RKO (cell line): Measurements from ENCODE around the gene MYH6.

Source experiments
- DNase-seq: peaks from one replicate; pipeline ENCODE4 v3.0.0-alpha.2; 2016; ENCODE audit warnings: low spot score

MYH6 gene

DNA sequence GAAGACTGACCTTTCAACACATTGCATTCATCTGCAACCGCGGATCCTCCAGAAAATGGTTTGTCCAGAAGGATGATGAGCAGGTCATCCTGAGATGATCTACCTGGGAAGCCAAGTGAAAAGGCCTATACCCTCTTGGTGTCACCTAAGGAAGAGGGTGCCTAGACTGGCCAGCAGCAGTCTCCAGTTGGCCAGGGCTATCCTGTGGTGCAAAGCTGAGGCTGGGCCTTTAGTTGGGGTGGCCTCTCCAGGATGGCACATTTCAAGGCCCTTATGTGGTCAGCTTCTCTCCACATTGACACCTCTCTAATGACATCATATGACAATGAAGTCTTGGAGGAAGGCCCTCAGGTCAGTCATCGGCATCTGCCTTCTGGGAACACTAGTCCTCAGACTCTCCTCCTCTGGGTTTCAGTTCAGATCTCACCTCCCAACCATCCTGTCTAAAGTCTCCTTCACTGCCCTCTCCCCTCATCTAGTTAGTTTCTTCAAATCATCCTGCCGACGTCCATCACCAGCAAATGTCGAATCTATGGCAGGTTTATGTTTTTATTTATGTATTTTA is 52.1 kb downstream of the MYH6 start:
- no peak for DNase-seq

DNA sequence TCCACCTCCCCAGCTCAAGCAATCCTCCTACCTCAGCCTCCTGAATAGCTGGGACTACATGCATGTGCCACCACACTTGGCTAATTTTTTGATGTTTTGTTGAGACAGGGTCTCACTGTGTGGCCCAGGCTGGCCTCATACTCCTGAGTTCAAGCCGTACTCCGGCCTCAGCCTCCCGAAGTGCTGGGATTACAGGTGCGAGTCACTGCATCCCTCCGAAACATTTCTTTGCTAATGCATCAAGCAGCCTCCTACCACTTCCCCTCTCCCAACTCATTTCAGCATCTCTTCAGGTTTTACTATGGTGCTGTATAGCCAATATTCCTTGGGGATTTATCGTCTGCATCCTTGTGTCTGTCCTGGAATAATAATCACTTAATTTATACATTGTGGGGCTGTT is 53.1 kb downstream of the MYH6 start:
- DNase-seq = no peak

DNA sequence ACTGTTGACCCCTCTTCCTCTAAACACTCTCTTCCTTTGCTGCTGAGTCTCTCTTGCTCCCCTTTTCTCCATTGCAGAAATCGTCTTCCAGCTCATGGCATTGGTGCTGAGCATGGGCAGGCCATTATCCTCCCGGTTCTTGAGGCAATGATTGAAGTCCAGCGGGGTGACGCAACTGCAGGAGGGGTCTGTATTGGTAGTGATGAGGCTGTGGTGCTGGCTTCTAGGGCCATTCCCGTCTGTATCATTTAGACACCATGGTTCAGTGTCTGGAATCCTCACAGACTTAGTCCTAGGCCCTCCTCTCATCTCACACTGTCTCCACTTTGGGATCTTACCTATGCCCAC is 54.7 kb downstream of the MYH6 start:
- DNase-seq = no peak

DNA sequence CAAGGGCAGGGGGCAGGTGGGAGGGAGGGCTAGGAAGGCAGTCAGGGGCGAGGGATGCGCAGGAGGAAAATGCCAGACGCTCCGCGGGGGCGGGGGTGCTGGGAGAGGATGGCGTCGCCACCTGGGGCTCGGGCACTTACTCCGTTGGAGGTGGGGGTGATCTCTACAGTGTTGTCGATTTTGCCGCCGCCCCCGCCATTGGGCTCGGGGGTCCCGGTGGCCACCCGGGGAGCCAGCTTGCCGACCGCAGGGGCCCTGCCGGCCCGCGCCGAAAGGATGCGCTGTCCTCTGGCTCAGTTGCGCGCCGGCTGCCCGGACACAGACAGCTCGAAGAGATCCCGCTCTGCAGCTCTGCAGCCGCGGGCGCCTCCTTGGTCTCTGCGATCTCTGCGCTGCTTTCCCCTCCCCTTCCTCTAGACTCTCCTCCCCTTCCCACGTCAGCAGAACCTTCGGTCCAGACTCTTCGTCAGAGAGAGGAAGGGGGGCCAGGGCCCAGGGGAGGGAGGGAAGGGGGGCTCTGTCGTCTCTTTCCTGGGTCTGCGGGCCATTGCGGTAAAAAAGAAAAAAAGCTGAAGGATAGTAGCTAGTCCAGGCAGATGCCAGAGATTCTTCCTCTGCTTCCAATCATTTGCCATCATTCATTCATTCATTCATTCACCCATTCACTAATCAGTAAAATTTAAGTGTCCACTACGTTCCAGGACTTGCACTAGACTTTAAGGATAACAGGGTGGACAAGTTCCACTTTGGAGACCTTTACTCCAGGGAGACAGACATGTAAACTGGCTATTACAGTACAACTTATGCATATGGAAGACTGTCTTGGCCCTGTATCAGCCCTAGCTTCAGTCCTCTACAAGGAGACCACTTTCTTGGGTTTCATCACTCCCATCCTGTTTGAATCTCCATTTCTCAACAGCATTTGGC is 55.3 kb downstream of the MYH6 start, which contains the start of gene SLC22A17:
TSS of gene SLC22A17 (minus strand) at position 382 of the 927 bp plus-strand sequence.
- DNase-seq = no peak

DNA sequence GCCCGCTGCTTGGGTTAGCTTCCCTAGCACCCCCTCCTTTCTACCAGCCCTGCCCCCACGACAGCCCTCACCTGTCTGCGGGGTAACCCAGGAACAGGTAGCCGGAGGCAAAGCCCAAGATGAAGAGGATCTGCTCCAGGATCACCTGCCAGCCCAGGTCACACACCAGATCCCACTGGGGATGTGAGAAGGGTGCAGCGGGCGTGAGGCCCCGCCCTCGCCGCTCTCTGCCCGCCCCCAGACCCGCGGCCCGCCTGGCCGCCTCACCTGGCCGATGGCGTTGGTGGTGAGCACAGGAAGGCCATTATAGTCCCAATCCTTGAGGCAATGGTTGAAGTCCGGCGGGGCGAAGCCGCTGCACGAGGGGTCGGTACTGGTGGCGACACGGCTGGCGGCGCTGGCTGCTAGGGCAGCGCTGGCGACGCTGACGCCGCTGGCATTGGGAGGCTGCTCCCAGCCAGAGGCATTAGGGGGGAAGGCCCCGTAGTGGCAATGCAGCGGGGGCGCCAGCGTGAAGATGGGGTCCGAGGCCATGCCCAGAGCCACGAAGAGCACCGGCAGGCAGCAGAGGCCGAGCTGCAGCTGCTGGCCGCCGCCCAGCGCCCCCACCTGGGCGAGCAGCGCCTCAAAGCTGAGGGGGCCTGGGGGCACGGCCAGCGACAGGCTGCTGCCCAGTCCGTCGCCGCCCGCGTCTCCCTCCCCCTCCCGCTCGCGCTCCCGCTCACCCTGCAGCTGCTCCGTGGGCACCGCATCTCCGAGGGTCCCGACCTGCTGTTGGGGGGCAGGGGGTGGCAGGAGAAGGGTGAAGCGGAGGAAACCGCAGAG is 56.2 kb downstream of the MYH6 start:
- DNase-seq = no peak

DNA sequence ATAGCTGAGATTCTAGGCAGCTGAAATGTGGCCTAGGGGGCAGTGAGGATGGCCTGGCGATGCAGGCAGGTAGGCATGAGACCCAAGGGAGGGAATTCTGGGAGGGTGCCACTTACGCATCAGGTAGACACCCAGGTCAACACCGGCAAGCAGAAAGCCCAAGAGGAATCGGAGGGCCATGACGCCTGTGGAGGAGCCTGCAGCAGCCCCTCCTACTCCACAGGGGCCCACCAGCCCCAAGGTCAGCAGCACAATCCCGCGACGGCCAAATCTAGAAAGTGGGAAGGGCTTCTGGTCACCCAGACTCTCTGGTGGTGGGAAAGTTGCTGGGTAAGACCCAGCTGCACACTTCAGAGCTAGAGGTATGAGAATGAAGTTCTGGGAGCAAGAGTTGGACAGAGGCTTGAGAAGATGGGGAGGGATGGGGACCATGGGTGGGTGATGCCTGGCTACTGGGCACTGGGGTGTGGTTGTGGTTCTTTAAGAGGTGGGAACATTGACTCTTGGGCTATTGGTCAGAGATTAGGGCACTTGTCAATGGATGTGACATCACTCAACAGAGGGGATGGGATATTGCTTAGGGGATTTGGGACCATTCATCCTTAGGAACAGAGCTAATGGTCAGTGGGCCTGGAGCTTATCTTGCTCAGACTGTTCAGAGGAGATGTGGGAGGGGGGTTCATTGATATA is 58.8 kb downstream of the MYH6 start:
- no peak for DNase-seq

DNA sequence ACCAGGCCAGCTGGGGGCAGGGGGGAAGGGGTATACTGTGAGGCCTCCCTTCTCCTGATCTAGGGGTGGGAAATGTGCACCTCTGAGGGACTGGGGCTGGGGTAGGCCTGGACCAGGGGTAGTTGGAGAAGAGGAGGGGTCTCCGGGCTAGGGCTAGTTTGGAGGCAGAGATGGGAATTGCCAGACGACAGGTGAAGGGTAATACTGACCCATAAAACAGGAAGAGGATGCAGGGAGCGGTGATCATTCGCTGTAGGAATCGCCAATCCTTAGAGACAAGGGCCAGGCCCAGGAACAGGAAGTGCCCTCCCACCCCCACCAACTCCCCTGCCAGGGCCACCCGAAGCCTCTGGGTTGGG is 59.8 kb downstream of the MYH6 start:
- no peak for DNase-seq

DNA sequence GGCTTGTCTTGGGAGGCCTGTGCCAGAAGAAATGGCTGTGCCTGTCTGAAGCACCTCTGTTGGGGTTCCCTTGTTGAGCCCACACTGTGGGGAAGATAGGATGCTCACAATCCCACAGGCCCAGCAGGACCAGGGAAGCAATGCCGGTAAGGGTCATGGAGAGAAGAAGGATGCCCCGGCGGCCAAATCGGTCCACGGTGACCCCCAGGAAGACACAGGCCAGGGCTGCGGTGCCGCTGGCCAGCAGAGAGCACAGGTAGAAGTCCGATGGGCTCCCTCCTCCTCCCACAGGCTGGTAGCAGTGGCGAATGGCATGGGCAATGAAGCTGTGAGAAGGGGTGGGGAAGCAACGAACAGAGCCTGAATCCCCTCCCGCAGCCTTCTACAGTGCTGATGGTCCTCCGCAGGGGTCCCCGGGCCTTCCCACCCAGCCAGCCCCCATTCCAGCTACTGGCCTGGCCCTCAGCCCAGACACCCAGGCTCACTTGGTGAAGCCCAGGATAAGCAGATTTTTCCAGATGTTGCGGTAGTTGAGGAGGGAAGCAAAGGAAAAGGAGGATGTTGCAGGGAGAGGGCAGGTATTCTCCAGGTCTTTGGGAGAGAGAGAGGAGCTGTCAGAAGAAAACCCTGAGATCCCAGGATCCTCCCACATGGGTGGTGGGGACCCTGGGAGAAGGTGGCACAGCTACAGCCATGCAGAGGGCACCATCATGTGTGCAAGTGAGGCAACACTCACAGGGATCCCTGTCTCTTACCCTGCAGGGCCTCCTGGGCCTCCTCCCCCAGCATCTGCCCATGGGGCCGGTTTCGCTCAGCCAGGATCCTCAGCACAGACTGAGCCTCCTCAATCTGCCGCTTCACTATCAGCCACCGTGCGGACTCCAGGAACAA is 60.4 kb downstream of the MYH6 start:
- DNase-seq = no peak

DNA sequence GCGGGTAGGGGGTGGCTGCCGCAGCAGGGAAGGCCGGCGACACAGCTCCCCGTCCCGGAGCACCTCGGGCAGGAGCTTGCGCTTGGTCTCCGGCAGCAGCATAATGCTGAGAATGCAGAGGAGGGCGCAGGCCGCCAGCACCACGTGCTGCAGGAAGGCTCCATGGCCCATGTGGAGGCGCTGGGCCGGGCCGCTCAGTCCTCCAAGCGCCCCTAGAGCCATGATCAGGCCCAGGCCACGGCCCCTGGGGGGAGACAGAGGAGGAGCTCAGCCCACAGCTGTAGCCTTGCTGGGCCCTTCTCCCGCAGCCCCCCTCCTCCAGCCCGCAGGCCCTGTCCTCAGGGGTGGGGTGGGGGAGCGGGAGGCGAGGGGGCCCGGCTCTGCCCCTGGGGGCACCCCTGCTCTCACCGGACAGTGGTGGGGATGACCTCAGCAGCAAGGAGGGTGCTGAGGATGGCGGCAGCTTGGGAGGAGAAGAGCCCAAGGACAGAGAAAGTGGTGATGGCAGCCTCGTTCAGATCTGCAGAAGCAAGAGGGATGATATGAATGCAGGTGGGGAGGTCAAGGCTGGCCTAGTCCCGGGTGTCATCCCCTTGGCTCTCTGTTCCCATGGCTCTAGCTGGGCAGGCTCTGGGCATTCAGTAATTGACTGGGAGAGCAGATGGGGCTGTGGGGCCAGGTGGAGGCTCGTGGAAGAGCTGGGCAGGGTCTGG is 61.2 kb downstream of the MYH6 start:
- no peak for DNase-seq

DNA sequence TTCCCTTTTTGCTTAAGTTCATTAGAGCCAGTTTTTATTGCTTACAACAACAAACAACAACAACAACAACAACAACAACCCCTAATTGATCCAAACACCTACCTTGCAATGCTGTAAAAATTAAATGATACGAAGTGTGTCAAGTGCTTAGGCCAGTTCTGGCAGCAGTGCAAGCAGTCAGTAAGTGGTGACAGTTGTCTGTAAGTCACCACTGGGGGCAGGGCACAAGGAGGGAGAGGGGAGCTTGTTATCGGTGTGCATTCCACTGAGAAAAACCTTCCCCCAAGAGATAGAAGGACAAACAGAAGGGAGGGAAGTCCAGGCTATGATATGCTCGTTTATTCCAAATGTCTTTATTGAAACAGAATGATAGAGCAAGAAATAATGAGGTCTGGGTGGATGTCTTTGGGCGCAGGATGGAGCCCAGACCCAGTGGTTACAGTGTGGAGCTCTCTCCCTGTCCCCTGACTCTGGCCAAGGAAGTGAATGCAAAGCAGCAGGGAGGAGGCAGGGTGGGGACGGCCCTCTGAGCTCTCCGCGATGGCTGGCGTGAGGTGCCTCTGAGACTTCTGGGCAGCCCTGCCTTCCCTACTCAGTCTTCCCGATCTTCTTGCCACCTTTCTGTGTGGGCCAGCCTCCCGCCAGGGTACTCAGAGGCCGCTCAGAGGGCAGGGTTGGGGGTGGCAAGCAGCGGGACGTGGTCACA is 61.9 kb downstream of the MYH6 start:
- DNase-seq = no peak

DNA sequence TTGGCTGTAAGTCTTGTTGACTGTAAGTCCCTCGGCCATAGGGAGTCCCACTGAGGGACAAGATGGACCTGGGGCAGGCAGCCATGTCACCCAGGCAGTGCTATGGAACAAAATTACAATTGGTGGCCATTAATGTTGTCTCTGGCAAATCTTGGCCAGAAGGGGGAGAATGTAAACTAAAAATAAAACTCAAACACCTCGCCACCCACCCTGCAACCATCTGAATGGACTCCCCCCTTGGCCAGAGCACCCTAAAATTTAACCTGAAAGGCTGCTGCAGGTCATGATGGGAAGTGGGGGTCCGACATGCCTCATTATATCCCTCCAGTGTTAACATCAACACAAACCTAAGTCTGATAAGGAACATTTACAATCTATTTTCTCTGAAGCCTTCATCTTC is 63.6 kb downstream of the MYH6 start:
- no peak for DNase-seq

DNA sequence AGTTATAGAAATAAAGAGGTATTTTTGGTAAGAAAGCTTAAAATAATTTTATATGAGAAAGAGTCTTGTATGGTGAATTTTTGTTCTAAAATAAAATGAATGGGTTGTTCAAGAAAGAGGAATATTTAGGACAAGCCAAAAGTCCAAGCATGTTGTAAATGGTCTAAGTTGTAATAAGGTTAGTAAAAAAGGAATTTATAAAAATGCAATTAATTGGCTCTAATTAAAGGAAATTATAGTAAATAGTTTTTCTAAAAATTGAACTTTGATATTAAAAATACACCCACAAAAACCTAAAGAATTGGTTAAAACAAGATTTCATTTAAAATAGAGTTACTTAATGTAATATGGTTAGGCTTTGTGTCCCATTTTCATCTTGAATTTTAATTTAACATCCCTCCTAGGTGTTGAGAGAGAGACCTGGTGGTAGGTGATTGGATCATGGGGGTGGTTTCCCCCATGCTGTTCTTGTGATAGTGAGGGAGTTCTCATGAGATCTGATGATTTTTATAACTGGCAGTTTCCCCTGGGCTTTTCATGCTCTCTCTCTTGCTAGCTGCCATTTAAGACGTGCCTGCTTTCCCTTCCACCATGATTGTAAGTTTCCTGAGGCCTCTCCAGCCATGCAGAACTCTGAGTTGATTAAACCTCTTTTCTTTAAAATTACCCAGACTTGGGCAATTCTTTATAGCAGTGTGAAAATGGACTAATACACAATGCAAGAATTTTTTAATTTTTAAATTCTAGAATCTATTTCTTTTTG is 68.4 kb downstream of the MYH6 start:
- DNase-seq = no peak

DNA sequence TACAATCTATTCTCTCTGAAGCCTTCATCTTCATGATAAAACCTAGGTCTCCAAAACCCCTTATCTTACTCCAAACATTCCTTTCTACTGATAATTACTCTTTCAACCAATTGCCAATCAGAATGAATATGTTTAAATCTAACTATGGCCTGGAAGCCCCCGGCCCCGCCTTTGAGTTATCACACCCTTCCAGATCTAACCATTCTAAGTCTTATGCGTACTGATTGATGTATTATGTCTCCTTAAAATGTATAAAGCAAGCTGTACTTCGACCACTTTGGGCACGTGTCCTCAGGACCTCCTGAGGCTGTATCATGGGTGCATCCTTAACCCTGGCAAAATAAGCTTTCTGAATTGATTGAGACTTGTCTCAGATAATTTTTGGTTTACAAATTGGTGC is 72.5 kb downstream of the MYH6 start:
- no peak for DNase-seq
